ENCODE data around the gene PGC.

DNA sequence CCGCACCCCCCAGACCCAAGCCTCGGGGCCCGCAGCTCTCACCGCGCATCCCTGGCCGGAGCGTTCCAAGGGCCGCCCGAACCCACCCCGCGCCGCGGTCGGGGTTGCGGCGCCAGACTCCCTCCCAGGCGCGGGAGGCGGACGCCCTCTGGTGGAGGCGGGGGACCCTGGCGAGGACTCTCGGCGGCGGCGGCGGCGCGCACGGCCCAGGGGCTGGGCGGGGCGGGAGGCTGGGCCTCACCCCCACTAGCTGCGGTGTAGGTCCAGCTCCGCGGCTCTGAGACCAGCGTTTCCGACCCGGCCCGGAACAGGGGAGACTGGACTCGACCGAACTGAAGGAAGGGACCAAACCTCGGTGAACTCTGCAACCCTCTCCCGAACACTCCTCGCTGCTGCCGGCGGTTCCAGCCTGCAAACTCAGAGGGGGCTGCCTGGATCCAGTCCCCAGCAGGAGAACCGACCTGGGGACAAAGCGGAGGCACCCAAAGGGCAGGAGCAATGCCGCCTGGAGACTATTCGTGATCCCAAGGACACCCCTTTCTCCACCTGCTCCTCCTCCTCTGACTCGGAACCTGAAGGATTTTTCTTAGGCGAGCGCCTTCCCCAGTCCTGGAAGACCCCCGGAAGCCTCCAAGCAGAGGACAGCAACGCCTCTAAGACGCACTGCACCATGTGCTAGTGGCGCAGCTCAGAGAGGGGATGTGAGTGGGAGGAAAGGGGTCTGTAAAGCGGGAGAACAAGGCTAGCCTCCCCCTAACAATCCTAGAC lies 39.4 kb upstream of the PGC start:
- no peak for TF ChIP-seq POLR2AphosphoS5 (IDR thresholded peaks at IDR 0.05; ENCODE audit: low read depth, low read length)
- no peak for TF ChIP-seq POLR2A (IDR thresholded peaks at IDR 0.05; ENCODE audit: low read depth, low read length)
- TF ChIP-seq TAF1 (IDR thresholded peaks at IDR 0.05; ENCODE audit: borderline replicate concordance, low read depth, low read length), result no peak

All from GM12892 (cell line).